Suprapubic skin (tissue), 4 donors: ENCODE data around the gene BRD3OS.

Experiments used
- CTCF ChIP-seq, 2 donors: fragments of 200-600 bp in 1 of 2; fragments of 450-650 bp in 1 of 2; sonication (generic) in 1 of 2; IDR thresholded peaks; one replicate each; pipeline ENCODE4 v1.5.1; 2016 to 2019; ENCODE audit warnings: antibody characterized with exemption in 2 of 2, mild to moderate bottlenecking in 1 of 2, moderate library complexity in 1 of 2
- EP300 ChIP-seq: sonication (generic); formaldehyde crosslinking; IDR thresholded peaks from one replicate; pipeline ENCODE4 v1.6.1; 2017; ENCODE audit warnings: antibody characterized with exemption
- POLR2A ChIP-seq, 2 donors: fragments of 450-650 bp; IDR thresholded peaks; one replicate each; pipeline ENCODE4 v1.6.1; 2017; ENCODE audit warnings: antibody characterized with exemption in 2 of 2, mild to moderate bottlenecking in 2 of 2, moderate library complexity in 2 of 2
- POLR2AphosphoS5 ChIP-seq, 3 donors: sonication (generic); formaldehyde crosslinking; IDR thresholded peaks; one replicate each; pipeline ENCODE4 v1.6.1; 2017; ENCODE audit warnings: antibody characterized with exemption in 3 of 3

- TF ChIP-seq CTCF (IDR thresholded peaks at IDR 0.05) (no peak), POLR2A (IDR thresholded peaks at IDR 0.05) (no peak), EP300 (no peak), POLR2AphosphoS5 (IDR thresholded peaks at IDR 0.05) (no peak)
These were observed 33.9 kb upstream of the BRD3OS start for GRCh38 chr9:133991214-133991921.
